HG02763 (cell line): ENCODE data around the gene TRAPPC1.

Experiments used
- ATAC-seq: cut with Tn5 transposase; IDR thresholded peaks from one replicate; pipeline ENCODE4 v1.9.1; 2021; ENCODE audit warnings: mild to moderate bottlenecking, moderate library complexity; ENCODE audit not compliant: unreplicated experiment

TRAPPC1 gene

GRCh38 chr17:7903154-7904103, 28.3 kb downstream of the TRAPPC1 start:
- no peak for ATAC-seq

GRCh38 chr17:7897773-7898172, 34.0 kb downstream of the TRAPPC1 start:
- ATAC-seq: no peak

- ATAC-seq: no peak
Measured at GRCh38 chr17:7897090-7897489, 34.7 kb downstream of the TRAPPC1 start.

- no peak for ATAC-seq
Measured at GRCh38 chr17:7894866-7895265, 36.9 kb downstream of the TRAPPC1 start.

GRCh38 chr17:7894226-7894625, 37.5 kb downstream of the TRAPPC1 start:
- no peak for ATAC-seq

GRCh38 chr17:7893187-7893880, 38.4 kb downstream of the TRAPPC1 start:
- no peak for ATAC-seq

GRCh38 chr17:7889166-7889955, 42.4 kb downstream of the TRAPPC1 start:
- ATAC-seq: no peak

- ATAC-seq: no peak
Measured at GRCh38 chr17:7888184-7888920, 43.4 kb downstream of the TRAPPC1 start, which contains the start of gene CHD3. Gene CHD3, plus strand, starts transcription at chr17:7888789. Its CDS starts 212 bp downstream, at chr17:7889001.

GRCh38 chr17:7887482-7888183, 44.1 kb downstream of the TRAPPC1 start:
- peak; percentile 50 for ATAC-seq

- ATAC-seq: no peak
Measured at GRCh38 chr17:7887038-7887481, 44.7 kb downstream of the TRAPPC1 start.

GRCh38 chr17:7886227-7887037, 45.3 kb downstream of the TRAPPC1 start:
- ATAC-seq: no peak

GRCh38 chr17:7885367-7886226, 46.1 kb downstream of the TRAPPC1 start:
- ATAC-seq: no peak

- no peak for ATAC-seq
Measured at GRCh38 chr17:7884581-7885366, 47.0 kb downstream of the TRAPPC1 start.

GRCh38 chr17:7883781-7884386, 47.9 kb downstream of the TRAPPC1 start:
- no peak for ATAC-seq

- ATAC-seq: no peak
Measured at GRCh38 chr17:7882629-7883028, 49.1 kb downstream of the TRAPPC1 start.

- ATAC-seq: no peak
Measured at GRCh38 chr17:7882068-7882467, 49.7 kb downstream of the TRAPPC1 start.
